Stimulated activated CD4-positive, alpha-beta T cell treated with anti-CD3 and anti-CD28 coated beads, Interleukin-4, amount 100 ng/mL, for 4 hours (primary cell): ENCODE data around the gene PTPRG.

ENCODE experiments used
- DNase-seq, 2 experiments: peaks; one replicate each; pipeline ENCODE4 v3.0.0-alpha.2; 2020

The PTPRG gene

GRCh38 chr3:62142331-62143085, 581.1 kb downstream of the PTPRG start:
- no peak for DNase-seq

- no peak for DNase-seq
These were observed 582.6 kb downstream of the PTPRG start for GRCh38 chr3:62143843-62144450.

GRCh38 chr3:62144482-62144881, 583.1 kb downstream of the PTPRG start:
- DNase-seq: no peak

- no peak for DNase-seq
These were observed 583.9 kb downstream of the PTPRG start for GRCh38 chr3:62145086-62145757.

- DNase-seq: no peak
These were observed 588.2 kb downstream of the PTPRG start for GRCh38 chr3:62149539-62149938.

GRCh38 chr3:62149962-62150361, 588.6 kb downstream of the PTPRG start:
- no peak for DNase-seq

- DNase-seq: no peak
These were observed 590.2 kb downstream of the PTPRG start for GRCh38 chr3:62151591-62151990.

- DNase-seq: no peak
These were observed 591.9 kb downstream of the PTPRG start for GRCh38 chr3:62153231-62153630.

GRCh38 chr3:62154457-62155148, 593.2 kb downstream of the PTPRG start:
- no peak for DNase-seq

GRCh38 chr3:62159056-62159708, 597.8 kb downstream of the PTPRG start:
- DNase-seq: no peak

- no peak for DNase-seq
These were observed 598.3 kb downstream of the PTPRG start for GRCh38 chr3:62159709-62160092.

GRCh38 chr3:62161371-62161770, 600.0 kb downstream of the PTPRG start:
- DNase-seq: no peak

- DNase-seq: no peak
These were observed 602.8 kb downstream of the PTPRG start for GRCh38 chr3:62164196-62164595.

- no peak for DNase-seq
These were observed 603.4 kb downstream of the PTPRG start for GRCh38 chr3:62164746-62165145.

- no peak for DNase-seq
These were observed 606.3 kb downstream of the PTPRG start for GRCh38 chr3:62167566-62168262.

- DNase-seq: no peak
These were observed 607.0 kb downstream of the PTPRG start for GRCh38 chr3:62168356-62168755.

- no peak for DNase-seq
These were observed 608.7 kb downstream of the PTPRG start for GRCh38 chr3:62169906-62170660.

GRCh38 chr3:62171789-62172188, 610.4 kb downstream of the PTPRG start:
- no peak for DNase-seq

- DNase-seq: no peak
These were observed 610.8 kb downstream of the PTPRG start for GRCh38 chr3:62172199-62172598.

GRCh38 chr3:62173939-62174515, 612.7 kb downstream of the PTPRG start:
- no peak for DNase-seq

GRCh38 chr3:62175161-62175560, 613.8 kb downstream of the PTPRG start:
- no peak for DNase-seq
